HG03378 (cell line): ENCODE measurements around the gene SUCNR1.
"Not testable (repeated sequence)": the region's sequence is repeated elsewhere in the genome, so short reads cannot be mapped to it uniquely, and the experiment has no call there.

Experiments
- ATAC-seq: cut with Tn5 transposase; IDR thresholded peaks from one replicate; pipeline ENCODE4 v1.9.1; 2021; ENCODE audit warnings: mild to moderate bottlenecking, moderate library complexity; ENCODE audit not compliant: unreplicated experiment

The SUCNR1 gene

GRCh38 chr3:151871639-151872468 is 1.6 kb upstream of the SUCNR1 start:
- peak; percentile 82 for ATAC-seq

GRCh38 chr3:151874079-151874478 is 636 bp downstream of the SUCNR1 start:
- not testable (repeated sequence) for ATAC-seq

GRCh38 chr3:151875759-151876158 is 2.3 kb downstream of the SUCNR1 start:
- peak; percentile 81 for ATAC-seq

GRCh38 chr3:151877269-151877668 is 3.8 kb downstream of the SUCNR1 start:
- ATAC-seq = no peak

- no peak for ATAC-seq
Observed at GRCh38 chr3:151878465-151878864, 5.0 kb downstream of the SUCNR1 start.

GRCh38 chr3:151879037-151879436 is 5.6 kb downstream of the SUCNR1 start:
- no peak for ATAC-seq

- peak; percentile 48 for ATAC-seq
Observed at GRCh38 chr3:151879679-151880415, 6.4 kb downstream of the SUCNR1 start.

GRCh38 chr3:151880416-151880690 is 6.9 kb downstream of the SUCNR1 start:
- ATAC-seq = no peak

- ATAC-seq = no peak
Observed at GRCh38 chr3:151881137-151881536, 7.7 kb downstream of the SUCNR1 start.

GRCh38 chr3:151885397-151885796 is 12.0 kb downstream of the SUCNR1 start:
- not testable (repeated sequence) for ATAC-seq

- ATAC-seq = not testable (repeated sequence)
Observed at GRCh38 chr3:151887450-151888211, 14.2 kb downstream of the SUCNR1 start.

GRCh38 chr3:151890721-151891141 is 17.3 kb downstream of the SUCNR1 start:
- ATAC-seq = peak; percentile 72

- no peak for ATAC-seq
Observed at GRCh38 chr3:151891721-151892120, 18.3 kb downstream of the SUCNR1 start.

- no peak for ATAC-seq
Observed at GRCh38 chr3:151894219-151894618, 20.8 kb downstream of the SUCNR1 start.

GRCh38 chr3:151895478-151896241 is 22.2 kb downstream of the SUCNR1 start:
- no peak for ATAC-seq

GRCh38 chr3:151896246-151897012 is 23.0 kb downstream of the SUCNR1 start:
- ATAC-seq = no peak

- not testable (repeated sequence) for ATAC-seq
Observed at GRCh38 chr3:151898121-151898520, 24.7 kb downstream of the SUCNR1 start.

- not testable (repeated sequence) for ATAC-seq
Observed at GRCh38 chr3:151898564-151899261, 25.3 kb downstream of the SUCNR1 start.

GRCh38 chr3:151899996-151900395 is 26.6 kb downstream of the SUCNR1 start:
- no peak for ATAC-seq
